Esophagus squamous epithelium (tissue), 5 donors: ENCODE data around the gene F5. TPM values are rescaled to one million over a fixed set of nuclear protein-coding genes. Genes with fewer than 3 reads are reported as not detected.

ENCODE experiments used
- DNase-seq: peaks from one replicate; lab custom pipeline; 2025; lab: John Stamatoyannopoulos, UW
- H3K27ac ChIP-seq, 4 donors: fragments of 200-600 bp; sonication (generic); one replicate each; pipeline ENCODE4 v1.5.1; 2016 to 2019; ENCODE audit warnings: mild to moderate bottlenecking in 1 of 4
- H3K27me3 ChIP-seq, 4 donors: fragments of 200-600 bp; sonication (generic); 1 replicate in 3 of 4; 2 replicates in 1 of 4; pipeline versions ENCODE4 v1.5.1 to v1.6.0; 2017 to 2021; ENCODE audit warnings: antibody characterized with exemption in 1 of 4
- H3K36me3 ChIP-seq, 3 donors: fragments of 200-600 bp; sonication (generic); one replicate each; pipeline ENCODE4 v1.5.1; 2016 to 2019
- H3K4me1 ChIP-seq, 3 donors: fragments of 200-600 bp; sonication (generic); one replicate each; pipeline ENCODE4 v1.5.1; 2017 to 2019
- H3K4me3 ChIP-seq, 4 donors: fragments of 200-600 bp; sonication (generic); 1 replicate in 3 of 4; 2 replicates in 1 of 4; pipeline ENCODE4 v1.5.1; 2016 to 2019; ENCODE audit warnings: mild to moderate bottlenecking in 2 of 4, moderate library complexity in 1 of 4
- H3K9me3 ChIP-seq, 3 donors: fragments of 200-600 bp; sonication (generic); one replicate each; pipeline ENCODE4 v1.5.1; 2016 to 2019
- POLR2A ChIP-seq, 4 donors: fragments of 450-650 bp; IDR thresholded peaks; one replicate each; pipeline ENCODE4 v1.6.1; 2017; ENCODE audit warnings: antibody characterized with exemption in 4 of 4, mild to moderate bottlenecking in 4 of 4, moderate library complexity in 3 of 4
- WGBS, 2 donors: methylation state at CpG; one replicate each; pipeline ENCODE4 v1.1.5; 2018; 5-methylcytosine and 5-hydroxymethylcytosine counted together
- intact Hi-C: fragments of 100-400 bp; cut with DNase I; formaldehyde crosslinking; loops from one replicate; pipeline ENCODE4 v1.15.0; 2022
- total RNA-seq, 4 donors: library from RNA; depleted of rRNA; stranded (reverse); fragments of >200 nt; gene quantifications; one replicate each; pipeline ENCODE4 v1.1.0, GENCODE V29; 2016
- TF ChIP-seq, protein P1 (sequence below), 6 experiments: fragments of 450-650 bp in 4 of 6; fragments of 200-600 bp in 2 of 6; sonication (generic) in 2 of 6; IDR thresholded peaks; one replicate each; pipeline ENCODE4 v1.5.1; 2016 to 2019; ENCODE audit warnings: antibody characterized with exemption in 6 of 6, mild to moderate bottlenecking in 4 of 6, moderate library complexity in 4 of 6
- donor health status: DM: yes; HTN: yes; CAD: no.

Gene F5
- total RNA-seq, 4 donors from 2014 or later = 0.13 to 0.41 TPM; not detected in 2

DNA sequence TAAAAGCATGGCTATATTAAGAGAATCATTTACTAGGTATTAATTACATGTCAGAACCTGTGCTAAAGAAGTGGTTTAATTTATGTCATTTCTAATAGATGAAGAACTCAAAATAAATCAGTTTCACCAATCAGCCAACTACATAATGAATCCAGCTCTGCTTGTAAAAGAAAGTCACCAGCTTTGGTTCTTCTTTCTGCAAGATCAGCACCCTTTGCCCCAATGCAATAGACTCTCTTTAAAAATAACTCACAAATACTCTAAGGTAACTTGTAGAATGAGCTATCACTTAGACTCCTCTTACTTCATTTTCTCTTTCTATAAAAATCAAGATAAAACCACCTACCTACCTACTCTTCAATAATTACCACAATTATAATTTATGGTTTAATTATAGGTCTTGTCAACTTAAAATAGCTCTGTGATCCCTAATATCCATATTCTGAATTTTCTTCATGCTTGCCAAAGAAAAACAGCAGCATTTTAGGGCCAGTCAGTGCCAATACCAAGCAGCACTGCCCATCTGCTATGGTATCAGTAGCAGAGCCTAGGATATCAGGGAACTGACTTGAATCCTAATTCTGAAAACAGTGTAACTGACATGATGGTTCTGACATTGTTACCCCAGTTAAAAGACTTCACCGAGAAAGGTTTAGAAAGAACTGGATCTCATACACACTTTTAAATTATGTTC lies 111.8 kb downstream of the F5 start:
- Histone ChIP-seq H3K4me1 (no peaks in the 10 kb centered on the region), H3K27me3 (no peaks in the 10 kb centered on the region), H3K9me3 (no peaks in the 10 kb centered on the region), H3K4me3 (no peak overlapping the region), H3K27ac (no peak overlapping the region), H3K36me3 (peaks cover 0 to 28% (median 0%) of the 10 kb centered on the region in 3 donors)
- no peak for DNase-seq
- TF ChIP-seq POLR2A (IDR thresholded peaks at IDR 0.05) = no peak
- TF ChIP-seq, protein P1, sequence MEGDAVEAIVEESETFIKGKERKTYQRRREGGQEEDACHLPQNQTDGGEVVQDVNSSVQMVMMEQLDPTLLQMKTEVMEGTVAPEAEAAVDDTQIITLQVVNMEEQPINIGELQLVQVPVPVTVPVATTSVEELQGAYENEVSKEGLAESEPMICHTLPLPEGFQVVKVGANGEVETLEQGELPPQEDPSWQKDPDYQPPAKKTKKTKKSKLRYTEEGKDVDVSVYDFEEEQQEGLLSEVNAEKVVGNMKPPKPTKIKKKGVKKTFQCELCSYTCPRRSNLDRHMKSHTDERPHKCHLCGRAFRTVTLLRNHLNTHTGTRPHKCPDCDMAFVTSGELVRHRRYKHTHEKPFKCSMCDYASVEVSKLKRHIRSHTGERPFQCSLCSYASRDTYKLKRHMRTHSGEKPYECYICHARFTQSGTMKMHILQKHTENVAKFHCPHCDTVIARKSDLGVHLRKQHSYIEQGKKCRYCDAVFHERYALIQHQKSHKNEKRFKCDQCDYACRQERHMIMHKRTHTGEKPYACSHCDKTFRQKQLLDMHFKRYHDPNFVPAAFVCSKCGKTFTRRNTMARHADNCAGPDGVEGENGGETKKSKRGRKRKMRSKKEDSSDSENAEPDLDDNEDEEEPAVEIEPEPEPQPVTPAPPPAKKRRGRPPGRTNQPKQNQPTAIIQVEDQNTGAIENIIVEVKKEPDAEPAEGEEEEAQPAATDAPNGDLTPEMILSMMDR (IDR thresholded peaks at IDR 0.05) = no peak
- 88 to 100% methylated on average over 1 of the region's 1 CpG for WGBS, 2 donors
- intact Hi-C loops = no loop called here

DNA sequence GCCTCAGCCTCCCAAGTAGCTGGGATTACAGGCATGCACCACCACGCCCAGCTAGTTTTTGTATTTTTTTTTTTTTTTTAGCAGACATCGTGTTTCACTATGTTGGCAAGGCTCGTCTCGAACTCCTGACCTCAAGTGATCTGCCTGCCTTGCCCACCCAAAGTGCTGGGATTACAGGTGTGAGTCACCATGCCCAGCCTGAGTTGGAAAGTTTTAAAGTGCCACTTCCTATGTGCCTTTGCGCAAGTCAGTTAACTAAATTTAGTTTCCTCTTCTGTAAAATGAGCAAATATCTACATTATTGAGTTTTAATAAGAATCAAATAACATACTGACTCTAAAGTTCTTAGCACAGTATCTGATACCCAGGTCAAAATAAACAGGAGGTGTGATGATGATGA lies 112.9 kb downstream of the F5 start:
- Histone ChIP-seq H3K36me3 (peaks cover 0 to 34% (median 0%) of the 10 kb centered on the region in 3 donors), H3K27ac (no peak overlapping the region), H3K27me3 (no peaks in the 10 kb centered on the region), H3K9me3 (no peaks in the 10 kb centered on the region), H3K4me3 (no peak overlapping the region), H3K4me1 (no peaks in the 10 kb centered on the region)
- no peak for DNase-seq
- WGBS, 2 donors = 62 to 75% methylated on average over 5 of the region's 5 CpGs
- TF ChIP-seq, protein P1 (IDR thresholded peaks at IDR 0.05) = no peak
- intact Hi-C loops = no loop called here

DNA sequence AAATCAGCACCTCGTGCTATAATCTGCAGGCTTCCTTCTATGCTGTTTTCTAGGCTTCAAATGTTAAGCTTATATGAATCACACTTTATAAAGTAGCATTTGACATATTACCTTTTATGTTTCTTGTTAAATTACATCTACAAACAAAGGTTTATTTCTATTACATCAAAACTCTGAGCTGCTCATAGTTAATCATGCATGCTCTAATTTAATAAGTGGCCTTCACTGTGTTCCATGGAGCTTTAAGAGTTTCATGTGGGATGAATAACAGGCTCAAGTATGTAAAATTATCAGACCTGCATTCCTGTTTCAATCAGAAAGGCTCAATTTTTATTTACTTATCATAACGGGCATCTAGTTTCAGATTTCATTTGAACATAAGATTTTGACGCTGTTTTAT lies 113.5 kb downstream of the F5 start:
- no peak for DNase-seq
- Histone ChIP-seq H3K36me3 (peaks cover 0 to 37% (median 0%) of the 10 kb centered on the region in 3 donors), H3K9me3 (no peaks in the 10 kb centered on the region), H3K4me1 (no peaks in the 10 kb centered on the region), H3K27me3 (no peaks in the 10 kb centered on the region), H3K4me3 (no peak overlapping the region), H3K27ac (no peak overlapping the region)
- intact Hi-C loops = no loop called here
- WGBS, 2 donors = 85 to 91% methylated on average over 3 of the region's 3 CpGs
- no peak for TF ChIP-seq POLR2A (IDR thresholded peaks at IDR 0.05)
- TF ChIP-seq, protein P1 (IDR thresholded peaks at IDR 0.05) = no peak

DNA sequence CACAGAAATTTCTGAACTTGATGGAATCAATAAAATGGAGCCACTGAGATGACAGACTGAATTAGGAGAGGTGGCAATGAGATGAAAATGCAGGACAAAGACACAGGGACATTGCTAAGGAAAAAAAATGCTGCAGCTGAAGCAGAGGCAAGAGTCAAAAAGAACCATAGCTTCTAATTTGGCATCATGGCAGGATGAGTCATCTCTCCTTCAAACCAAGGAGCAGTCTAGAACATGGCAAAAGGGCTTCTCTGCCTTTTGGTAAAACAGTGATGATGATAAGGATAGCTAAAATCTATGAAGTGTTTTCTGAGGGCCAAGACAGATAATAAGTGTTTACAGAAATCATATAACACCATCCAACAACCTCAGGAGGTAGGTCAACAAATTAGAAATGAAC lies 117.3 kb downstream of the F5 start:
- DNase-seq = no peak
- Histone ChIP-seq H3K4me1 (no peaks in the 10 kb centered on the region), H3K4me3 (no peak overlapping the region), H3K9me3 (no peaks in the 10 kb centered on the region), H3K36me3 (peaks cover 0 to 44% (median 0%) of the 10 kb centered on the region in 3 donors), H3K27ac (no peak overlapping the region), H3K27me3 (no peaks in the 10 kb centered on the region)
- TF ChIP-seq, protein P1 (IDR thresholded peaks at IDR 0.05) = no peak
- TF ChIP-seq POLR2A (IDR thresholded peaks at IDR 0.05) = no peak
- intact Hi-C loops = loop anchor here (5.0 kb wide), 1 partner anchor 78 kb away; no protein-coding TSS in a partner anchor

DNA sequence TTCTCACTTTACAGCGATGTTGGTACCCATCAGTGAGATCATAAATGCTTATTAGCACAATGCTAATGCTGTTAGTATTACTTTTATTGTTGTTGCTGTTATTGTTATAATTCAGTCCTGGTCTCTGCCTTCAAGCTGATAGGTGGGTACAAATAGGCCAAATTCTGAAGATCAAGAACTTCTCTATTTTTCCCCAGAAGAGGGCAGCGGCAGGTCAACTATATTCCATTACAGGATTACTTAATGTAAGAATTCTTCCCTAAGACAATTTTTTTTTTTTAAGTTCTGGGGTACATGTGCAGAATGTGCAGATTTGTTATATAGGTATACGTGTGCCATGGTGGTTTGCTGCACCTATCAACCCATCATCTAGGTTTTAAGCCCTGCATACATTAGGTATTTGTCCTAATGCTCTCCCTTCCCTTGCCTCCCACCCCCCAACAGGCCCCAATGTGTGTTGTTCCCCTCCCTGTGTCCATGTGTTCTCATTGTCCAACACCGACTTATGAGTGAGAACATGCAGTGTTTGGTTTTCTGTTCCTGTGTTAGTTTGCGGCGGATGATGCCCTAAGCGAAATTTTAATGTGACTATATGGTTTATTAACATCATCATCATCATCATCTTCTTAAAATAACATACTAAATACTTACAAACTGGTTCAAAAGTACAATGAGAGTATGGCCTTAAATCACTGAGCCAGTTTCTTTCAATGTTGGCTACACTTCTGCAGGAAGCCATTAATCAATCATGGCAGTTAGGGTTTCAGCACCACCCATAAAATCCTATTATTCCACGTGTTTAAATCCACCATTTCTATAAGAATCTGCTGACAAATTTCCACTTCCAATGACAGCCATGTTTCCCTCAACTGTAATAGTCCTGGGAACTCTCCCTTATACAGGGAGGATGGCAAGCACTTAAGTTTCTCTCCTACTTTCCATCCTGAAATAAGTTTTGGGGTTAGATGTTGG lies 119.7 kb downstream of the F5 start:
- DNase-seq = no peak
- intact Hi-C loops = loop anchor here (5.0 kb wide), 1 partner anchor 81 kb away; no protein-coding TSS in a partner anchor
- no peak overlapping the region for H3K27ac ChIP-seq
- TF ChIP-seq POLR2A (IDR thresholded peaks at IDR 0.05) = no peak
- TF ChIP-seq, protein P1 (IDR thresholded peaks at IDR 0.05) = peak in 5 of 6 experiments; percentile 17 to 48 (median 20)
- no peak overlapping the region for H3K4me3 ChIP-seq
- H3K27me3 ChIP-seq = no peaks in the 10 kb centered on the region
- H3K36me3 ChIP-seq = peaks cover 0 to 44% (median 0%) of the 10 kb centered on the region in 3 donors
- no peaks in the 10 kb centered on the region for H3K9me3 ChIP-seq
- H3K4me1 ChIP-seq = no peaks in the 10 kb centered on the region
- 72 to 73% methylated on average over 8 of the region's 8 CpGs for WGBS, 2 donors
